Measurements from ENCODE around the gene ARTN. TPM values are rescaled to one million over a fixed set of nuclear protein-coding genes. Genes with fewer than 3 reads are reported as not detected.

ARTN gene
- total and polyA plus RNA-seq, 9 of the 15 experiments (the other 6 are each of a cell fraction or from before 2014, with no cell fraction given) = 0.06 to 0.38 TPM; not detected in 7

DNA sequence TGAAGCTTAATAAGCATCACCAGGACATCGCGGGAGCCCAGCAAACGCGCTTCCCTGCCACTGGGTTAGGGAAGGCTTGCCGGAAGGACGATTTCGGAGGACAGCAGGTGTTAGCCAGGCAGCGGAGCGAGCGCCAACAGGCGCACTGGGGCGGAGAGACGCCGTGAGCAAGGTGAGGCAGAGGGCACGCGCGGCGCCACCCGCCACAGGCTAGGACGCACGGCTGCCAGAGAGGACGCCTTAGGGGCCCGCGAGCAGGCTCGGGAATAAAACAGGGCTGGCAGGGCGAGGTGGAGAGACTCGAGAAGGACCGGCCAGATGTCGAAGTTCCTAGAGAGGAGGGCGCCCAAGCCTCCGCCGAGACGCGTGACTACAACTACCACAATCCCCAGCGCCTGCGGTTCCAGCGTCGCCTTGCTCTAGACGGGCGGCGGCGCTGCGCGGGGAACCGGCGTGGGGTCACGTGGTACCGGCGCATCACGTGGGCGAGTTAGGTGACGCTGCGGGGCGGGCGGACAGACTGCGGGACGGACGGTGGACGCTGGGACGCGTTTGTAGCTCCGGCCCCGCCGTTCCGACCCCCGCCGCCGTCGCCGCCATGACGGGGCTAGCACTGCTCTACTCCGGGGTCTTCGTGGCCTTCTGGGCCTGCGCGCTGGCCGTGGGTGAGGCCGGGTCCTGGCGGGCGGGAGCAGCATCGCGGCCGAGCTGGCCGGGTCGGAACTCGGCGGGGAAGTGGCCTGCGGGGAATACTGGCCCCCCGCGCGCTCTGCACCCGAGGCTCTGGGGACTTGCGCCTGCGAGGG, 41.0 kb downstream of the ARTN start, which contains the start of gene ATP6V0B (continued):
- no peak for TF ChIP-seq ARNT (IDR thresholded peaks at IDR 0.05)
- TF ChIP-seq SMAD2 (IDR thresholded peaks at IDR 0.05; ENCODE audit: low read depth, low read length) = no peak
- TF ChIP-seq, protein P1, sequence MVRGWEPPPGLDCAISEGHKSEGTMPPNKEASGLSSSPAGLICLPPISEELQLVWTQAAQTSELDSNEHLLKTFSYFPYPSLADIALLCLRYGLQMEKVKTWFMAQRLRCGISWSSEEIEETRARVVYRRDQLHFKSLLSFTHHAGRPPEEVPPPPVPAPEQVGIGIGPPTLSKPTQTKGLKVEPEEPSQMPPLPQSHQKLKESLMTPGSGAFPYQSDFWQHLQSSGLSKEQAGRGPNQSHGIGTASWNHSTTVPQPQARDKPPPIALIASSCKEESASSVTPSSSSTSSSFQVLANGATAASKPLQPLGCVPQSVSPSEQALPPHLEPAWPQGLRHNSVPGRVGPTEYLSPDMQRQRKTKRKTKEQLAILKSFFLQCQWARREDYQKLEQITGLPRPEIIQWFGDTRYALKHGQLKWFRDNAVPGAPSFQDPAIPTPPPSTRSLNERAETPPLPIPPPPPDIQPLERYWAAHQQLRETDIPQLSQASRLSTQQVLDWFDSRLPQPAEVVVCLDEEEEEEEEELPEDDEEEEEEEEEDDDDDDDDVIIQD (CRISPR knock-in tag; IDR thresholded peaks at IDR 0.05) = peak; percentile 33; the same call in 1 of the 2 replicates
- TF ChIP-seq GTF2E2 (tag; IDR thresholded peaks at IDR 0.05) = no peak
- no peak for TF ChIP-seq RBM17 (IDR thresholded peaks at IDR 0.05; ENCODE audit: borderline replicate concordance, low read depth, low read length)
- TF ChIP-seq NCOA6 (IDR thresholded peaks at IDR 0.05) = no peak; the same call in 1 of the 2 replicates
- TF ChIP-seq RAD21 (CRISPR knock-in tag; conservative IDR thresholded peaks at IDR 0.05 in 1 of 2, IDR thresholded peaks at IDR 0.05 in 1 of 2) = 0 out of 4 replicates have a peak, but pooled peaks of 1 of the 2 experiments have one; percentile 13
- TF ChIP-seq, protein P2, sequence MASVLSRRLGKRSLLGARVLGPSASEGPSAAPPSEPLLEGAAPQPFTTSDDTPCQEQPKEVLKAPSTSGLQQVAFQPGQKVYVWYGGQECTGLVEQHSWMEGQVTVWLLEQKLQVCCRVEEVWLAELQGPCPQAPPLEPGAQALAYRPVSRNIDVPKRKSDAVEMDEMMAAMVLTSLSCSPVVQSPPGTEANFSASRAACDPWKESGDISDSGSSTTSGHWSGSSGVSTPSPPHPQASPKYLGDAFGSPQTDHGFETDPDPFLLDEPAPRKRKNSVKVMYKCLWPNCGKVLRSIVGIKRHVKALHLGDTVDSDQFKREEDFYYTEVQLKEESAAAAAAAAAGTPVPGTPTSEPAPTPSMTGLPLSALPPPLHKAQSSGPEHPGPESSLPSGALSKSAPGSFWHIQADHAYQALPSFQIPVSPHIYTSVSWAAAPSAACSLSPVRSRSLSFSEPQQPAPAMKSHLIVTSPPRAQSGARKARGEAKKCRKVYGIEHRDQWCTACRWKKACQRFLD (CRISPR knock-in tag; IDR thresholded peaks at IDR 0.05) = peak; percentile 68; the same call in 1 of the 2 replicates
- TF ChIP-seq, protein P3, sequence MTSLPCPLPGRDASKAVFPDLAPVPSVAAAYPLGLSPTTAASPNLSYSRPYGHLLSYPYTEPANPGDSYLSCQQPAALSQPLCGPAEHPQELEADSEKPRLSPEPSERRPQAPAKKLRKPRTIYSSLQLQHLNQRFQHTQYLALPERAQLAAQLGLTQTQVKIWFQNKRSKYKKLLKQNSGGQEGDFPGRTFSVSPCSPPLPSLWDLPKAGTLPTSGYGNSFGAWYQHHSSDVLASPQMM (CRISPR knock-in tag; IDR thresholded peaks at IDR 0.05) = no peak
- peak; percentile 78; the same call in 1 of the 2 replicates for TF ChIP-seq ZNF695 (CRISPR knock-in tag; IDR thresholded peaks at IDR 0.05)
- TF ChIP-seq WHSC1 (IDR thresholded peaks at IDR 0.05; ENCODE audit: low read length) = no peak
- TF ChIP-seq, protein P4, sequence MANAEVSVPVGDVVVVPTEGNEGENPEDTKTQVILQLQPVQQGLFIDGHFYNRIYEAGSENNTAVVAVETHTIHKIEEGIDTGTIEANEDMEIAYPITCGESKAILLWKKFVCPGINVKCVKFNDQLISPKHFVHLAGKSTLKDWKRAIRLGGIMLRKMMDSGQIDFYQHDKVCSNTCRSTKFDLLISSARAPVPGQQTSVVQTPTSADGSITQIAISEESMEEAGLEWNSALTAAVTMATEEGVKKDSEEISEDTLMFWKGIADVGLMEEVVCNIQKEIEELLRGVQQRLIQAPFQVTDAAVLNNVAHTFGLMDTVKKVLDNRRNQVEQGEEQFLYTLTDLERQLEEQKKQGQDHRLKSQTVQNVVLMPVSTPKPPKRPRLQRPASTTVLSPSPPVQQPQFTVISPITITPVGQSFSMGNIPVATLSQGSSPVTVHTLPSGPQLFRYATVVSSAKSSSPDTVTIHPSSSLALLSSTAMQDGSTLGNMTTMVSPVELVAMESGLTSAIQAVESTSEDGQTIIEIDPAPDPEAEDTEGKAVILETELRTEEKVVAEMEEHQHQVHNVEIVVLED (CRISPR knock-in tag; IDR thresholded peaks at IDR 0.05) = peak; percentile 99
- TF ChIP-seq GATAD2A (IDR thresholded peaks at IDR 0.05) = no peak; the same call in 1 of the 2 replicates
- TF ChIP-seq JUNB (CRISPR knock-in tag; conservative IDR thresholded peaks at IDR 0.05) = no peak; the same call in 1 of the 2 replicates
- no peak; the same call in 1 of the 2 replicates for TF ChIP-seq ZNF174 (CRISPR knock-in tag; IDR thresholded peaks at IDR 0.05)
- no peak for TF ChIP-seq MECOM (CRISPR knock-in tag; IDR thresholded peaks at IDR 0.05)
- TF ChIP-seq MAFF (IDR thresholded peaks at IDR 0.05; ENCODE audit: low read length) = no peak
- no peak for TF ChIP-seq ETS2 (tag; IDR thresholded peaks at IDR 0.05; ENCODE audit: borderline replicate concordance, poor library complexity, severe bottlenecking)
- no peak for TF ChIP-seq ZNF57 (CRISPR knock-in tag; IDR thresholded peaks at IDR 0.05)
- peak; percentile 96 for TF ChIP-seq CBFB (CRISPR knock-in tag; IDR thresholded peaks at IDR 0.05)
- peak; percentile 76 for TF ChIP-seq POLR2B (IDR thresholded peaks at IDR 0.05; ENCODE audit: low read depth, partially characterized antibody)
- TF ChIP-seq, protein P5, sequence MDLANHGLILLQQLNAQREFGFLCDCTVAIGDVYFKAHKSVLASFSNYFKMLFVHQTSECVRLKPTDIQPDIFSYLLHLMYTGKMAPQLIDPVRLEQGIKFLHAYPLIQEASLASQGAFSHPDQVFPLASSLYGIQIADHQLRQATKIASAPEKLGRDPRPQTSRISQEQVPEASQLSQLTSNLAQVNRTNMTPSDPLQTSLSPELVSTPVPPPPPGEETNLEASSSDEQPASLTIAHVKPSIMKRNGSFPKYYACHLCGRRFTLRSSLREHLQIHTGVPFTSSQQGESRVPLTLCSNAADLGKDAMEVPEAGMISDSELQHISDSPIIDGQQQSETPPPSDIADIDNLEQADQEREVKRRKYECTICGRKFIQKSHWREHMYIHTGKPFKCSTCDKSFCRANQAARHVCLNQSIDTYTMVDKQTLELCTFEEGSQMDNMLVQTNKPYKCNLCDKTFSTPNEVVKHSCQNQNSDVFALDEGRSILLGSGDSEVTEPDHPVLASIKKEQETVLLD (IDR thresholded peaks at IDR 0.05) = peak; percentile 96

Data from K562 (cell line).